ENCODE results near the gene NRXN3.

GRCh38 chr14:79424462-79424861, 1254.3 kb downstream of the NRXN3 start:
- no peak for TF ChIP-seq CTCF (IDR thresholded peaks at IDR 0.05; ENCODE audit: low read length)
- no peak for TF ChIP-seq EZH2 (IDR thresholded peaks at IDR 0.05; ENCODE audit: borderline replicate concordance, low read length)

Data from OCI-LY1 (cell line).